Esophagus squamous epithelium (tissue), 5 donors: ENCODE results near the gene KAZN. TPM values are rescaled to one million over a fixed set of nuclear protein-coding genes. Genes with fewer than 3 reads are reported as not detected.

Source experiments
- DNase-seq: peaks from one replicate; lab custom pipeline; 2025; lab: John Stamatoyannopoulos, UW
- H3K27ac ChIP-seq, 4 donors: fragments of 200-600 bp; sonication (generic); one replicate each; pipeline ENCODE4 v1.5.1; 2016 to 2019; ENCODE audit warnings: mild to moderate bottlenecking in 1 of 4
- H3K27me3 ChIP-seq, 4 donors: fragments of 200-600 bp; sonication (generic); 1 replicate in 3 of 4; 2 replicates in 1 of 4; pipeline versions ENCODE4 v1.5.1 to v1.6.0; 2017 to 2021; ENCODE audit warnings: antibody characterized with exemption in 1 of 4
- H3K36me3 ChIP-seq, 3 donors: fragments of 200-600 bp; sonication (generic); one replicate each; pipeline ENCODE4 v1.5.1; 2016 to 2019
- H3K4me1 ChIP-seq, 3 donors: fragments of 200-600 bp; sonication (generic); one replicate each; pipeline ENCODE4 v1.5.1; 2017 to 2019
- H3K4me3 ChIP-seq, 4 donors: fragments of 200-600 bp; sonication (generic); 1 replicate in 3 of 4; 2 replicates in 1 of 4; pipeline ENCODE4 v1.5.1; 2016 to 2019; ENCODE audit warnings: mild to moderate bottlenecking in 2 of 4, moderate library complexity in 1 of 4
- H3K9me3 ChIP-seq, 3 donors: fragments of 200-600 bp; sonication (generic); one replicate each; pipeline ENCODE4 v1.5.1; 2016 to 2019
- POLR2A ChIP-seq, 4 donors: fragments of 450-650 bp; IDR thresholded peaks; one replicate each; pipeline ENCODE4 v1.6.1; 2017; ENCODE audit warnings: antibody characterized with exemption in 4 of 4, mild to moderate bottlenecking in 4 of 4, moderate library complexity in 3 of 4
- WGBS, 2 donors: methylation state at CpG; one replicate each; pipeline ENCODE4 v1.1.5; 2018; 5-methylcytosine and 5-hydroxymethylcytosine counted together
- intact Hi-C: fragments of 100-400 bp; cut with DNase I; formaldehyde crosslinking; loops from one replicate; pipeline ENCODE4 v1.15.0; 2022
- total RNA-seq, 4 donors: library from RNA; depleted of rRNA; stranded (reverse); fragments of >200 nt; gene quantifications; one replicate each; pipeline ENCODE4 v1.1.0, GENCODE V29; 2016
- TF ChIP-seq, protein P1 (sequence below), 6 experiments: fragments of 450-650 bp in 4 of 6; fragments of 200-600 bp in 2 of 6; sonication (generic) in 2 of 6; IDR thresholded peaks; one replicate each; pipeline ENCODE4 v1.5.1; 2016 to 2019; ENCODE audit warnings: antibody characterized with exemption in 6 of 6, mild to moderate bottlenecking in 4 of 6, moderate library complexity in 4 of 6
- donor health status: DM: yes; HTN: yes; CAD: no.

Gene KAZN
- total RNA-seq, 4 donors from 2014 or later = 25.0 to 54.5 (median 30.8) TPM

DNA sequence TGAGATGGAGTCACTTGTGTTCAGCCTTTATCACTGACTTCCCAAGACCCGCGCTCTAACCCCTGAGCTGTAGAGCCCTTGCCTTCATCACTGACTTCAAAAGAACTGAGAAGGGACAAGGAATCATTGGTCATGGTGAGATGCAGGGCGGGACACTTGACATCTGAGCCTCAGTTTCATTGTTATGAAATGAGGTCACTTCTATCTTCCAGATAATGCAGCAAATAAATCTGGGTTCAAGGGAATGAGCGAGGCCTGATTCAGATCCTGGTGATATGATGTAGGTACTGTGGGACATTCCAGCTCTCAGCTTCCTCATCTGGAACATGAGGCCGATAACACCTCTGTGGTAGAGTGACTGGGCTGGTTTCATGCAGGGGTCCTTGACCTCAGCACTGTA lies 13.8 kb downstream of the KAZN start:
- H3K4me1 ChIP-seq = no peaks in the 10 kb centered on the region
- WGBS, 2 donors = 95 to 97% methylated on average over 5 of the region's 5 CpGs
- DNase-seq = no peak
- H3K27ac ChIP-seq = no peak overlapping the region
- no peak overlapping the region for H3K4me3 ChIP-seq
- TF ChIP-seq, protein P1, sequence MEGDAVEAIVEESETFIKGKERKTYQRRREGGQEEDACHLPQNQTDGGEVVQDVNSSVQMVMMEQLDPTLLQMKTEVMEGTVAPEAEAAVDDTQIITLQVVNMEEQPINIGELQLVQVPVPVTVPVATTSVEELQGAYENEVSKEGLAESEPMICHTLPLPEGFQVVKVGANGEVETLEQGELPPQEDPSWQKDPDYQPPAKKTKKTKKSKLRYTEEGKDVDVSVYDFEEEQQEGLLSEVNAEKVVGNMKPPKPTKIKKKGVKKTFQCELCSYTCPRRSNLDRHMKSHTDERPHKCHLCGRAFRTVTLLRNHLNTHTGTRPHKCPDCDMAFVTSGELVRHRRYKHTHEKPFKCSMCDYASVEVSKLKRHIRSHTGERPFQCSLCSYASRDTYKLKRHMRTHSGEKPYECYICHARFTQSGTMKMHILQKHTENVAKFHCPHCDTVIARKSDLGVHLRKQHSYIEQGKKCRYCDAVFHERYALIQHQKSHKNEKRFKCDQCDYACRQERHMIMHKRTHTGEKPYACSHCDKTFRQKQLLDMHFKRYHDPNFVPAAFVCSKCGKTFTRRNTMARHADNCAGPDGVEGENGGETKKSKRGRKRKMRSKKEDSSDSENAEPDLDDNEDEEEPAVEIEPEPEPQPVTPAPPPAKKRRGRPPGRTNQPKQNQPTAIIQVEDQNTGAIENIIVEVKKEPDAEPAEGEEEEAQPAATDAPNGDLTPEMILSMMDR (IDR thresholded peaks at IDR 0.05) = no peak
- no peak for TF ChIP-seq POLR2A (IDR thresholded peaks at IDR 0.05)
- intact Hi-C loops = no loop called here
- H3K36me3 ChIP-seq = no peaks in the 10 kb centered on the region
- no peaks in the 10 kb centered on the region for H3K27me3 ChIP-seq
- no peaks in the 10 kb centered on the region for H3K9me3 ChIP-seq

DNA sequence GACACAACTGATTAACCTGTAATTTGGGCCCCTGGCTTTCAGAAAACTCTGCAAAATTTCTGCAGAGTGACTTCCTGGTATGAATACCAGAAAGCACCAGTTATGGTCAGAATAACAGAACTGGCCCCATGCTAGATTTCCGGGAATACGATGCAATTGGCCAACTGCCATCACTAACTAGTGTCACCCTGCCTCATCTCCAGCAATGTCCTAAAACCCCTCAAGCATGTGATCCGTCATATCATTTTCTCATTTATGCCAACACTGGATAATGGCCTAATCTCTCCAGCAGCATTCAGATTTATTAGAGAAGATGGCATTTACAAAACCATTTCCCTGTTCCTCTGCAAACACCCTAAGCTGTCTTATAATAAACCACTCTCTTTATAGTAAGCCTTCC lies 15.4 kb downstream of the KAZN start:
- H3K9me3 ChIP-seq = no peaks in the 10 kb centered on the region
- peaks cover 0 to 8% (median 0%) of the 10 kb centered on the region in 4 donors for H3K27me3 ChIP-seq
- H3K4me3 ChIP-seq = no peak overlapping the region
- TF ChIP-seq POLR2A (IDR thresholded peaks at IDR 0.05) = no peak
- TF ChIP-seq, protein P1 (IDR thresholded peaks at IDR 0.05) = no peak
- H3K27ac ChIP-seq = no peak overlapping the region
- intact Hi-C loops = no loop called here
- H3K4me1 ChIP-seq = no peaks in the 10 kb centered on the region
- WGBS, 2 donors = 31 to 35% methylated on average over 3 of the region's 3 CpGs
- DNase-seq = no peak
- no peaks in the 10 kb centered on the region for H3K36me3 ChIP-seq

GRCh38 chr1:14614341-14614740 lies 15.9 kb downstream of the KAZN start:
- Histone ChIP-seq H3K4me3 (no peak overlapping the region), H3K27ac (no peak overlapping the region), H3K9me3 (no peaks in the 10 kb centered on the region), H3K4me1 (no peaks in the 10 kb centered on the region), H3K27me3 (peaks cover 0 to 8% (median 0%) of the 10 kb centered on the region in 4 donors), H3K36me3 (no peaks in the 10 kb centered on the region)
- WGBS, 2 donors = 79 to 81% methylated on average over 6 of the region's 6 CpGs
- DNase-seq = no peak
- intact Hi-C loops = no loop called here
- TF ChIP-seq, protein P1 (IDR thresholded peaks at IDR 0.05) = no peak
- no peak for TF ChIP-seq POLR2A (IDR thresholded peaks at IDR 0.05)

- intact Hi-C loops = no loop called here
- DNase-seq = no peak
- Histone ChIP-seq H3K27ac (no peak overlapping the region), H3K9me3 (no peaks in the 10 kb centered on the region), H3K4me3 (no peak overlapping the region), H3K4me1 (no peaks in the 10 kb centered on the region), H3K36me3 (no peaks in the 10 kb centered on the region), H3K27me3 (peaks cover 0 to 8% (median 0%) of the 10 kb centered on the region in 4 donors)
- TF ChIP-seq POLR2A (IDR thresholded peaks at IDR 0.05) = no peak
- TF ChIP-seq, protein P1 (IDR thresholded peaks at IDR 0.05) = no peak
- 83 to 87% methylated on average over 11 of the region's 12 CpGs for WGBS, 2 donors
Observed at GRCh38 chr1:14615549-14616218, 17.2 kb downstream of the KAZN start.

GRCh38 chr1:14616632-14617396 lies 18.3 kb downstream of the KAZN start:
- DNase-seq = no peak
- no peaks in the 10 kb centered on the region for H3K9me3 ChIP-seq
- 78 to 82% methylated on average over 11 of the region's 11 CpGs for WGBS, 2 donors

More at GRCh38 chr1:14616632-14617396, 18.3 kb downstream of the KAZN start:
- H3K27ac ChIP-seq = no peak overlapping the region
- H3K4me3 ChIP-seq = no peak overlapping the region
- intact Hi-C loops = no loop called here
- H3K27me3 ChIP-seq = peaks cover 0 to 8% (median 0%) of the 10 kb centered on the region in 4 donors
- no peak for TF ChIP-seq POLR2A (IDR thresholded peaks at IDR 0.05)
- TF ChIP-seq, protein P1 (IDR thresholded peaks at IDR 0.05) = no peak
- peaks cover 0 to 7% (median 0%) of the 10 kb centered on the region in 3 donors for H3K4me1 ChIP-seq
- no peaks in the 10 kb centered on the region for H3K36me3 ChIP-seq
